Neural crest cell (in vitro differentiated cells): Measurements from ENCODE around the gene ITPR1. TPM values are rescaled to one million over a fixed set of nuclear protein-coding genes. Genes with fewer than 3 reads are reported as not detected.

Experiments used
- DNase-seq: peaks from one replicate; pipeline ENCODE4 v3.0.0; 2021; ENCODE audit warnings: low read depth, mixed read lengths, low spot score
- H3K27ac Mint-ChIP-seq: one replicate; pipeline ENCODE4 v1.8.0; 2021; ENCODE audit warnings: mild to moderate bottlenecking, mixed read lengths; ENCODE audit not compliant: unreplicated experiment
- H3K27me3 Mint-ChIP-seq: 2 replicates; pipeline ENCODE4 v1.8.0; 2021; ENCODE audit warnings: low read depth, mild to moderate bottlenecking, mixed read lengths
- H3K36me3 Mint-ChIP-seq: 2 replicates; pipeline ENCODE4 v1.8.0; 2021; ENCODE audit warnings: low read depth, mild to moderate bottlenecking, mixed read lengths
- H3K4me1 Mint-ChIP-seq: 2 replicates; pipeline ENCODE4 v1.8.0; 2021; ENCODE audit warnings: mixed read lengths
- H3K4me3 Mint-ChIP-seq: one replicate; pipeline ENCODE4 v1.8.0; 2021; ENCODE audit warnings: mild to moderate bottlenecking, mixed read lengths
- H3K9me3 Mint-ChIP-seq: 2 replicates; pipeline ENCODE4 v1.8.0; 2021; ENCODE audit warnings: mixed read lengths
- CTCF ChIP-seq: fragments of 200-600 bp; sonication (generic); conservative IDR thresholded peaks from 2 replicates; pipeline ENCODE4 v1.5.0; 2021; ENCODE audit warnings: antibody characterized with exemption, mild to moderate bottlenecking
- total RNA-seq: library from RNA; stranded (reverse); gene quantifications from 2 replicates; pipeline ENCODE4 v1.2.1, GENCODE V29; 2021

Gene ITPR1
- total RNA-seq, 1 donor from 2014 or later: 4.8 TPM

- Mint-ChIP-seq H3K27ac (no peak overlapping the region), H3K36me3 (no peaks in the 10 kb centered on the region), H3K27me3 (no peaks in the 10 kb centered on the region), H3K4me3 (no peak overlapping the region), H3K4me1 (peaks cover 23% of the 10 kb centered on the region), H3K9me3 (no peaks in the 10 kb centered on the region)
- no peak for TF ChIP-seq CTCF
- DNase-seq: no peak
Observed at GRCh38 chr3:4831580-4831950, 338.4 kb downstream of the ITPR1 start.

DNA sequence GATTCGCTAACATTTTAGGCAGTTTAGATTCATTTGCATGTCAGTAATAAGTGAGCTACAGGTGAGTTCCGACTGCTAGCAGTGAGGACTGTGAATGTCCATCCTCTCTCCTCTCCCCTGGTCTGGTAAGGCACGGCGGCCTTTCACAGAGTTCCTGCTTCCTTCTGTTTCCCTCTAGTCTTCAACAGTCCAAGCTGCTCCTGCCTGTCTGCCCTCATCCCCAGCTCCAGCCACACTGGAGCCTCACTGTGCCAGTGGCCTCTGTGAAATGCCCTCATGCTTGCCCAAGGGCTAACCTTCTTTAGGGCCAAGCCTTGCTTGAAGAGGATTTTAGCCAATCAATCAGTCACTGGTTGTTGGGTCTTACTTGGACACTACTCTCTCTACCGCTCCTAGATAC, 340.3 kb downstream of the ITPR1 start:
- no peak for DNase-seq
- H3K4me1 Mint-ChIP-seq: peaks cover 27% of the 10 kb centered on the region
- no peaks in the 10 kb centered on the region for H3K9me3 Mint-ChIP-seq
- no peaks in the 10 kb centered on the region for H3K27me3 Mint-ChIP-seq
- H3K4me3 Mint-ChIP-seq: no peak overlapping the region
- no peak overlapping the region for H3K27ac Mint-ChIP-seq
- H3K36me3 Mint-ChIP-seq: no peaks in the 10 kb centered on the region
- TF ChIP-seq CTCF: no peak

DNA sequence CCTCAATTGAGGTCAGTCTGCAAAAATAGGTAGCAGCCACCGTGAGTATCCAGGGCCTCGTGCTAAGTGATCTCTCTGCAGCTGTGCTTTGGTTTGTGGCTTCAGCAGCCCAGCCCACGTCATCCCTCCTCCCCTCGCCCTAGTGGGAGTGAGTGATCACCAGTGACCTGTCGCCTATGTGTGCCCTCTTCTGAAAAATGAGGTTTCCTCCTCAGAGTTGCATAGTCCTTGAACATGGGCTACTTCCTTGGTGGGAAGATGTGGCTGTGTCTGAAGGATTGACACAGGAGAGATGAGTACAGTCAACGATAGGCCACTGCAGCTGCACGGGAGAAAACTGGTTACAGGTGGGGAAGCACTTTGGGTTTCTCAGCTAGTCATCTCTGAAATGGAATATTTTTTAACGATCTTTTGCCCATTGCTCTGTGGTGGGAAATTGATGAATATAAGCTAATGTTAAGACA, 341.3 kb downstream of the ITPR1 start:
- no peaks in the 10 kb centered on the region for H3K9me3 Mint-ChIP-seq
- no peaks in the 10 kb centered on the region for H3K27me3 Mint-ChIP-seq

DNA sequence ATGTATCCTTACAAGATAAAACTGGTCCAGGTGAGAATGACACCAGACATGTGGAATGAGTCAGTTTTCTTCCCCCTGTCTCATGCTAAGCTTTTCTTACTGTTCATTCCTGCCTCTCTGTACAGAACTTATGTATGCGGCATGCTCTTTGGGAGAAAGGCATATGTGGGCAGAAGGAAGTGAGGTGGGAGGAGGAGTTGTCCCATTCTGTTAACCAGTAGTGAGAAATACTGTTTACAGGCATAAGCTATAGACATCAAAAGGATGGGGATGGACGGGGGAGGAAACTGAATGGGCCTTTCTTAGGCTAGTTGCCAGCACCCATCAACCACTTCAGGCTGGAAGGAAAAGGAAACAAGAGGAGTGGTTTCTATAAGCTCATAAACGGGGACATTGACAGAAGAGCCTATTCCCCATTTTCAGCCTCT, 342.5 kb downstream of the ITPR1 start:
- H3K4me3 Mint-ChIP-seq: no peak overlapping the region
- peaks cover 28% of the 10 kb centered on the region for H3K4me1 Mint-ChIP-seq
- no peaks in the 10 kb centered on the region for H3K27me3 Mint-ChIP-seq
- TF ChIP-seq CTCF: no peak
- H3K9me3 Mint-ChIP-seq: no peaks in the 10 kb centered on the region
- no peaks in the 10 kb centered on the region for H3K36me3 Mint-ChIP-seq
- DNase-seq: no peak
- H3K27ac Mint-ChIP-seq: no peak overlapping the region

More for the DNA sequence above, 341.3 kb downstream of the ITPR1 start:
- no peak for DNase-seq
- no peaks in the 10 kb centered on the region for H3K36me3 Mint-ChIP-seq
- peaks cover 29% of the 10 kb centered on the region for H3K4me1 Mint-ChIP-seq
- TF ChIP-seq CTCF: no peak
- H3K27ac Mint-ChIP-seq: no peak overlapping the region
- no peak overlapping the region for H3K4me3 Mint-ChIP-seq

GRCh38 chr3:4836516-4836915, 343.4 kb downstream of the ITPR1 start:
- no peak overlapping the region for H3K27ac Mint-ChIP-seq
- H3K9me3 Mint-ChIP-seq: no peaks in the 10 kb centered on the region
- H3K4me3 Mint-ChIP-seq: no peak overlapping the region
- no peak for TF ChIP-seq CTCF
- no peaks in the 10 kb centered on the region for H3K27me3 Mint-ChIP-seq
- no peaks in the 10 kb centered on the region for H3K36me3 Mint-ChIP-seq
- H3K4me1 Mint-ChIP-seq: peaks cover 19% of the 10 kb centered on the region
- no peak for DNase-seq

DNA sequence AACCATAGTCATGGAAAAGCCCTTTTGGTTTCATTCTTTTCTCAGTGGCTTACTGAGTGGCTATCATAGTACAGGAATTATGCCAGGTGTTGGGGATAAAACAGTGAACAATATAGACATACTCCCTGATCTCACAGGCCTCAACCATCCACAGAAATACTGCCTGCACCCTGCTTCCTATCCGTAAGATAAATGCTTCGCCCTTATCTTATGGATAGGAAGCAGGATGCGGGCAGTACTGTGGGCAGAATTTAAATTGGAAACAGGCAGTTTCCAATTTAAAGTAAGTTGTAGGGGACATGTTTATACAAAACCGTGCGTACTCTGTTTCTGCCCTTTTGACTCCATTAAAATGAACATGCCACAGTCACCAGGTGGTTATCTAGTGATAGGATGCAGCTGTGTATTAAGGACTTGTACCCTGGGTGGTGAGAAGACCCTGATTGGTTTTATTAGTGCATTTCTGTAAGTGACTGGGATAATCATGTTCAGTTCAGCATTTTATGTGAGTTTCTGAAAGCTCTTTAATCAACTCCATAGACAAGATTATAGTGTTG, 344.3 kb downstream of the ITPR1 start:
- Mint-ChIP-seq H3K27ac (no peak overlapping the region), H3K4me3 (no peak overlapping the region), H3K9me3 (no peaks in the 10 kb centered on the region), H3K36me3 (no peaks in the 10 kb centered on the region), H3K27me3 (no peaks in the 10 kb centered on the region), H3K4me1 (peaks cover 18% of the 10 kb centered on the region)
- no peak for DNase-seq
- no peak for TF ChIP-seq CTCF
